ENCODE results near the gene ENOX1.

- TF ChIP-seq POLR2AphosphoS5 (IDR thresholded peaks at IDR 0.05; ENCODE audit: low read depth, low read length) = no peak
- no peak for TF ChIP-seq REST (IDR thresholded peaks at IDR 0.05; ENCODE audit: insufficient read depth in 1 of 2, low read depth in 2 of 2, low read length in 2 of 2)
- no peak for TF ChIP-seq SIN3A (IDR thresholded peaks at IDR 0.05; ENCODE audit: borderline replicate concordance, insufficient read depth, low read length)
- TF ChIP-seq TAF1 (IDR thresholded peaks at IDR 0.05; ENCODE audit: borderline replicate concordance, insufficient read depth, low read length) = no peak
- no peak for TF ChIP-seq FOXP2 (optimal IDR thresholded peaks at IDR 0.05; ENCODE audit: borderline replicate concordance, extremely low read depth, extremely low read length, insufficient read depth)
Measured at GRCh38 chr13:43663474-43664090, 123.2 kb downstream of the ENOX1 start.

All from PFSK-1 (cell line).